T-helper 2 cell treated with Interferon-gamma antibody and Interleukin-4, amounts not matched to agents 5 μg/mL and 100 μg/mL, for 36 hours (primary cell): ENCODE results near the gene AHCTF1.

Experiments used
- DNase-seq: peaks from one replicate; pipeline ENCODE4 v3.0.0; 2021; ENCODE audit warnings: low spot score
- H3K27ac Mint-ChIP-seq: one replicate; pipeline ENCODE4 v1.8.0; 2021; ENCODE audit warnings: mild to moderate bottlenecking, mixed read lengths
- H3K27me3 Mint-ChIP-seq: one replicate; pipeline ENCODE4 v1.8.0; 2021; ENCODE audit warnings: low read depth, mixed read lengths
- H3K36me3 Mint-ChIP-seq: one replicate; pipeline ENCODE4 v1.8.0; 2021; ENCODE audit warnings: low read depth, mixed read lengths
- H3K4me1 Mint-ChIP-seq: one replicate; pipeline ENCODE4 v1.8.0; 2021; ENCODE audit warnings: low read depth, mixed read lengths
- H3K4me3 Mint-ChIP-seq: one replicate; pipeline ENCODE4 v1.8.0; 2022; ENCODE audit warnings: mild to moderate bottlenecking, moderate library complexity, mixed read lengths
- H3K9me3 Mint-ChIP-seq: one replicate; pipeline ENCODE4 v1.8.0; 2021; ENCODE audit warnings: mixed read lengths

AHCTF1 gene

DNA sequence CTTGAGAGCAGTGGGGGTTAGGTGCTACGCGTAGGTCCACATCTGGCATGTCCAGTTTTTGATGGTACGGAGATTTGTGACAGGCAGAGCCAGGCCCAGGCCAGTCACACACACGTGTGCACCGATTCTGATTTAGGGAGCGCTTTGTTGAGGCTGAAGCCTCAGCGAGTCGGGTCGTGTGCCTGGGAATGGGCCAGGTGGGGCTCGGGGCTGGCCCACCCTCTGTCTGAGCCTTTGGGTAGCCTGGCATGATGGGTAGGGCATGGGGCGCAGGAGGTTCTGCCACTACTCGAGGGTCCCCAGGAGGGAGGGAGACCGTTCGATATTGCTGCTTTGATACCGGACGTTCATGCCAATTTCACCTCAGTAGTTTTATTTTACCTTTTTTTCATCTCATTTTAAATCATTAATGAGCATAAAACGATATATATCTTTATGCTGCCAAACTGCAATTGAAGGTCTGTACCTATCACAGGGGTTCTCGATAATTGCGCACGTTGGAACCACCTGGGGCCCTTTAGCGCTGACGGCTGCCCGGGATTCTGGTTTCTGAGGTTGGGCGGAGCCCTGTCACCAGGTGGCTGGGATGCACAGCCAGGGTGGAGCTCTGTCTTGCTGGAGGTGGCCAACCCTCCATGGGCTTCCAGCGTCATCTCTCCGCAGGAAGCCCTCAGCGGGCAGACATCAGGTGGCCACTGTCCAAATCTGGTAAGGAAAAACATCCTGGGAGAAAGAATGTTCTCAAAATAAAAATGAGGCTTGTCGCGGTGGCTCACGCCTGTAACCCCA is 135.6 kb downstream of the AHCTF1 start:
- no peaks in the 10 kb centered on the region for H3K4me1 Mint-ChIP-seq
- H3K27ac Mint-ChIP-seq: no peak overlapping the region
- H3K4me3 Mint-ChIP-seq: no peak overlapping the region
- no peak for DNase-seq
- H3K27me3 Mint-ChIP-seq: no peaks in the 10 kb centered on the region
- no peaks in the 10 kb centered on the region for H3K36me3 Mint-ChIP-seq
- no peaks in the 10 kb centered on the region for H3K9me3 Mint-ChIP-seq

DNA sequence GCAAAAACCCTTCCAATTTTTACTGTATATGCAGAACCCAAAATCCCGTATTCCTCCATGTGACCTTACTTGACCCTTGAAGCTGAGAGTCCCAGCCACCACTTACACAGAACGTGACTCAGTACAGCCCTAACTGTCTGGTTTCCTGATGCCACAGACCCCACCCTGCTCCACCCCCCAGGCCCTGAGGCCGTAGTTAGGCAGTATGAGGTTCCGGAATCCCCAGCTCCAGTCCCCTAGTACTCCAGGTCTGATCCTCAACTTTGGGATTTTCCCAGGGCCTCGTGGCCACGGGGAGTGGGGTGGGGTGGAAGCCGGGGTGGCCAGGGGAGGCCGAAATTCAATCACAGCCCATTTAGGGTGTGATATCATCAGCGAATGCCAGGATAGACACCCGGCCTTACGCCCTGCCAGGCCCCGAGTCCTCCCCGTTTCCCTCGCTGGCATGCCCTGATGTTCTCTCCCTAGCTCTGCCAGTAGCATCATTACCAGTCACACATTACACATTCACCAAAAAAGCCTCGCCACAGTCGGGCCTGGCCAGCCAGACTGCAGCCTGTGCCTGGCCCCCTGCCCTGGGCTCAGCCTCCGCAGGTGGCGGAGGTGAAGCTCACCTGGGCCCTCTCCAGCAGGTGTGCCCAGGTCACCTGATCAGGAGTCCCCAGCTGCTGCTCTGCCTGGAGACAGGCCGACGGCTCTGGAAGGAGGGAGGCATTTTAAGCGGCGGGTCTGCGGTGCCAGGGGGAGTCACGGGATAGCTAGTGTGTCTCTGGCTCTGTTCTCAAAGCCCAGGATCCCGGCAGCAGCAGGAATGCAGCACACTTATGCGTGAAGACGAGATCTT is 136.7 kb downstream of the AHCTF1 start:
- Mint-ChIP-seq H3K36me3 (no peaks in the 10 kb centered on the region), H3K9me3 (no peaks in the 10 kb centered on the region), H3K4me1 (no peaks in the 10 kb centered on the region), H3K27me3 (no peaks in the 10 kb centered on the region), H3K4me3 (no peak overlapping the region), H3K27ac (no peak overlapping the region)
- no peak for DNase-seq

DNA sequence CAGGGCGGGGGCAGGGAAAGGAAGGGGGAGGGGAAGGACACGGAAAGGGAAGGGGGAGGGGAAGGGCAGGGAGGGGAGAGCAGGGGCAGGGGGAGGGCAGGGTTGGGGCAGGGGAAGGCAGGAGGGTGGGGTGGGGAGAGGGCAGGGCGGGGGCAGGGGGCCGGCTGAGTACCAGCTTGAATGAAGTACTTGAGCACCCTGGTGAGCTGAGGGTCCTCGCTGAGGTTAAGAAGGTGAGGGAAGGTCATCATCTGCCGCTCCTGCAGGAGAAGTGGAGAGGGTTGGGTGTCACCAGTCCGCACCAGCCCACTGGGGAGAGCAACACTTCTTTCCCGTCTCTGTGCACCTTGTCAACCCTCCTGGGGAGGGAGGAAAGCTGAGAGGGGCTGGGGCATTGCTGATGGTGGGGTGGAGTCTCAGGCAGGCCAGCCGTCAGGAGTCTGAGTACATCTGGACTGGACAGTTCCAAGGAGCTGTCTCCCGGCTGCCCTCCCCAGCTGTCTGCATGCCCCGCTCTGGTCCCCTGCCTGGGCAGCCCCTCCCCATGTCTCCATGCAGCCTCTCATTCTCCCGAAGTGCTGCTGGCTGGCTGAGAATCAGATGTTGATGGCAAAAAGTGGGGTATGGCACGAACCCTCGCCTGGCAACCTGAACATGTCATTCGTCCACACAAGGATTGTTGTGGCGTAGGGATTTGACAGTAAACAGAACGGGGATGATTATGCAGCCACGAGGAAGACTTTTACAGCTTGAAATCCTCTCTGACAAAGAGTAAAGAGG is 137.5 kb downstream of the AHCTF1 start:
- Mint-ChIP-seq H3K9me3 (no peaks in the 10 kb centered on the region), H3K27ac (no peak overlapping the region), H3K36me3 (no peaks in the 10 kb centered on the region), H3K4me1 (no peaks in the 10 kb centered on the region), H3K27me3 (no peaks in the 10 kb centered on the region), H3K4me3 (no peak overlapping the region)
- DNase-seq: no peak

DNA sequence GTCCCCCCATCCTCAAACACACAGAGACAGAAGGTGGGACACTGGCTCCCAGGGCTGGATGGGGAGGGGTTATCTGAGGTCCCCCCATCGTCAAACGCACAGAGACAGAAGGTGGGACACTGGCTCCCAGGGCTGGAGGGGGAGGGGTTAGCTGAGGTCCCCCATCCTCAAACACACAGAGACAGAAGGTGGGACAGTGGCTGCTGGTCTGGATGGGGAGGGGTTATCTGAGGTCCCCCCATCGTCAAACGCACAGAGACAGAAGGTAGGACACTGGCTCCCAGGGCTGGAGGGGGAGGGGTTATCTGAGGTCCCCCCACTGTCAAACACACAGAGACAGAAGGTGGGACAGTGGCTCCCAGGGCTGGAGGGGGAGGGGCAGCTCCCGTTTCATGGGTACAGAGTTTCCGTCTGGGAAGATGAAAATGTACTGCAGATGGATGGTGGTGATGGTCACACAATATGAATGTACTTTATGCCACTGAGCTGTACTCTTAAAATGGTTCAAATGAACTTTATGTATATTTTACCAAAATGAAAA is 138.3 kb downstream of the AHCTF1 start:
- H3K27me3 Mint-ChIP-seq: no peaks in the 10 kb centered on the region
- H3K4me1 Mint-ChIP-seq: no peaks in the 10 kb centered on the region
- no peaks in the 10 kb centered on the region for H3K36me3 Mint-ChIP-seq
- no peak for DNase-seq
- no peak overlapping the region for H3K4me3 Mint-ChIP-seq
- no peak overlapping the region for H3K27ac Mint-ChIP-seq
- no peaks in the 10 kb centered on the region for H3K9me3 Mint-ChIP-seq

DNA sequence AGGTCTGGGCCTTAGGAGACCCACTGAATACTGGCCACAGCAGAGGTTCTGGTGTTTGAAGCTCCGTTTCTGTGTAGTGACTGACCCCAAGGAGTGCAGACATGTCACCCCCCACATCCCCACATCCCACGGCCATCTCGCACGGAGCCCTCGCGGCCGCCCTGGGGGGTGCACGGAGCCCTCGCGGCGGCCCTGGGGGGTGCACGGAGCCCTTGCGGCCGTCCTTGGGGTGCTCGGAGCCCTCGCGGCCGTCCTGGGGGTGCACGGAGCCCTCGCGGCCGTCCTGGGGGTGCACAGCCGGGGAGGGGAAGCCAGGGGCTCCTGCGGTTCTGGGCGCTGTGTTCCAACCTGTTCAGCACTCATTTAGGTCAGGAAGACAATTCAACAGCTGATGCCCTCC is 139.1 kb downstream of the AHCTF1 start:
- H3K27ac Mint-ChIP-seq: no peak overlapping the region

DNA sequence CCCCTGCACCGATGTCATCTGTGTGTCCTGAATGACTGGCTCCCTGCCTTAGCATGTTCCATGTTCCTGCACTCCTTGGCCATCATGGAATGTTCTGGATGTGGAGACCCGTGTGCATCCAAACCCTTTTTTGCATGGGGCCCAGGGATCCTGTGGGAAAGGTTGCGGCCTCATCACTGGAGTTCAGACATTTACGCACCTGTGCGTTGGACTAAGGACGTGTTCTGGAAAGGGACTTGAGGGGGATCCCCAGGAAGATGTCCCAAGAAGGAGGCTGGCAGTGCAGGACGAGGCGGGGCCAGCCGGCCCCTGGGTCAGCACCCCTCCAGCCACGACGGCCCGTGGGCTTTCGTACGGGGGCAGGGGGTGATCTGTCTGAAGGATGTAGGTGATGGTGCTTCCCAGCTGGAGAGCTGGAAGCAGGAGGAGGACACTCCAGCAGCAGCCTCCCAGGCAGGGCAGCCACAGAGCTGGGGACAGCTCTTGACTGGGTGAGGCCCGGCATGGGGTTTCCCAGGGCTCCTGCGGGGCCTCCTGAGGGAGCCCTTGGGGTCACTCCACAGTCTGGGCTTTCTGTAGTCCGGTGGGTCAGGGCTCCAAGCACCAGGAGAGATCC is 140.3 kb downstream of the AHCTF1 start:
- H3K4me1 Mint-ChIP-seq: peaks cover 2% of the 10 kb centered on the region
- H3K4me3 Mint-ChIP-seq: no peak overlapping the region
- no peak for DNase-seq
- no peaks in the 10 kb centered on the region for H3K36me3 Mint-ChIP-seq
- no peaks in the 10 kb centered on the region for H3K9me3 Mint-ChIP-seq
- H3K27ac Mint-ChIP-seq: no peak overlapping the region
- H3K27me3 Mint-ChIP-seq: no peaks in the 10 kb centered on the region

More for the DNA sequence above, 139.1 kb downstream of the AHCTF1 start:
- no peak overlapping the region for H3K4me3 Mint-ChIP-seq
- no peaks in the 10 kb centered on the region for H3K27me3 Mint-ChIP-seq
- H3K36me3 Mint-ChIP-seq: no peaks in the 10 kb centered on the region
- DNase-seq: no peak
- no peaks in the 10 kb centered on the region for H3K9me3 Mint-ChIP-seq
- peaks cover 2% of the 10 kb centered on the region for H3K4me1 Mint-ChIP-seq

DNA sequence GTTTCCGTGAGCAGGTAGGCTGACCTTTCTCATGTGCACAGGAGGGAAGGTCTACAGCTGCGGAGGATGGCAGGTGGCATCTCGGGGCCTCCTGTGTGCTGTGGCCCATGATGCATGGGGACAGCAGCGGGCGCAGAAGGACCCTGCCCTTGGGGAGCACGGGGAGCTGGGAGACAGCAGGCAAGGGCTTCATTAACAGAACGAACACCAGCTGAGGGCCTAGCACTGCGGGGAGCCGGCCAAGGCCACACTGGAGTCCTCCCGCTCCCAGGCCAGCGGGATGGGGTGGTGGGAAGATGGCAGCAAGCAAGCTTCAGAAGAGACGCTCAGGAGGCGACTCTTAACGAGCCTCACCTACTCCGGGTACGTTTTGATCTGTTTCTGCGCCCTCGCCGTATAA is 140.9 kb downstream of the AHCTF1 start:
- H3K27ac Mint-ChIP-seq: no peak overlapping the region
- H3K27me3 Mint-ChIP-seq: no peaks in the 10 kb centered on the region
- H3K4me1 Mint-ChIP-seq: peaks cover 2% of the 10 kb centered on the region
- no peak overlapping the region for H3K4me3 Mint-ChIP-seq
- H3K9me3 Mint-ChIP-seq: no peaks in the 10 kb centered on the region
- H3K36me3 Mint-ChIP-seq: no peaks in the 10 kb centered on the region
- no peak for DNase-seq

DNA sequence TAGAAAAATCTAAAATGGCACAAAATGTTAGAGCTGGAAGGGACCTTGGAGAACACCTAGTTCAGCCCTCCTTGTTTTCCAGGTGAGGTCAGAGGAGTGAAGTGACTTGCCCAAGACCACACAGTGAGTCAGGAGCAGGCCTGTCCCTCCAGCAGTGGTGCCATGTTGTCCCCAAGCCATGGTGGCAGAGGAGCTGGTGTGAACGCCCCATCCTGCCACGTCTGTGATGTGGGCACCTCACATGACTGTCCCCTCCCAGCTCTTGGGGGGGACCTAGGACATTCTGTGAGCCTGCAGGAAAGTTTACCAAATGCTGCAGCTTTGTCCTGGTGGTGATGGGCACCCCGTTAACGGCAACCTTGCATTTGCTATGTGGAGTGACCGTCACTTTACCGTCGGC is 141.4 kb downstream of the AHCTF1 start:
- Mint-ChIP-seq H3K9me3 (no peaks in the 10 kb centered on the region), H3K4me3 (no peak overlapping the region), H3K36me3 (no peaks in the 10 kb centered on the region), H3K27ac (no peak overlapping the region), H3K27me3 (no peaks in the 10 kb centered on the region), H3K4me1 (peaks cover 2% of the 10 kb centered on the region)
- DNase-seq: no peak

DNA sequence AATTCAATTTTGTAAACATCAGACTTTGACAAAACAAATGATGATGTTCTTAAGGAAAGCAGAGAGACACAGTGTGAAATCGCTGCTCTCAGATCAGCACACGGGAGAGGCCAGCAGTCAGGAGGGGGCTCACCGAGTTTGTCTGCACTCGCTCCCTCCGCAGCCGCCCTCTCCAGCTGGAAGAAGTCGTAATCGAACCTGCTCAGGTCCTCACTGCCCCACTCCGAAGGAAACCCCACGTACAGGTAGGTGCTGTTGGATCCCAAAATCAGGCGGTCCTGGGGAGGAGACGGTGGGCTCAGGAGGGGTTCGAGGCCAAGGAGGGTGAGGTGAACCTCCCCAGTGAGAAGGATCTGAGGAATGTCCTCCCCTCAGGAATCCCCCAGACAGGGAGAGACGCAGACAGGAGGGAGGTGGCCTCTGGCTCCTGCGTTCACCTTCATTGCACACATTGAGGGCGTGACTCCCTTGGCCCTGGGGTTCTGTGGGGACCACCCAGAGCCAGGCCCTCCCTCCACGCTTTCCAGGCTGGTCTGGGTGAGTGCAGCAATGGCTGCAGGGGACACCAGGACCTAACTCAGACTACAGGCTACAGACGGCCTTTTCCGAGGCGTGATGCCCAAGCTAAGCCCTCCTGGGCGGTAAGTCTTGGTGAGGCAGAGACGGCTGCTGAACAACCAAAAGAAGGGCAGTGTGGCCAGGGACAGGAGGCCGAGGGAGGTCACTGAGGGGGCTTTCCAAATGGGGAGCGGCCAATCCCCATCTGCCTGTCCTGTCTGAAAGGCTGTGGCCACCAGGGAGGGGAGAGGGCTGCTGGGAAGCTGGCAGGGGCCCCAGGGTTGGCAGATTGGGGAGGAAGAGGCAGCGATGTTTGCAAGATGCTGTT is 142.1 kb downstream of the AHCTF1 start:
- Mint-ChIP-seq H3K4me3 (no peak overlapping the region), H3K27ac (no peak overlapping the region)

More for the DNA sequence above, 142.1 kb downstream of the AHCTF1 start:
- Mint-ChIP-seq H3K4me1 (peaks cover 2% of the 10 kb centered on the region), H3K27me3 (no peaks in the 10 kb centered on the region), H3K9me3 (no peaks in the 10 kb centered on the region), H3K36me3 (no peaks in the 10 kb centered on the region)
- DNase-seq: no peak
